Thoracic aorta (tissue), 2 donors: ENCODE results near the gene PARVB. TPM values are rescaled to one million over a fixed set of nuclear protein-coding genes. Genes with fewer than 3 reads are reported as not detected.

Experiments used
- ATAC-seq: fragments of 150-250 bp; one replicate; pipeline ENCODE4 v1.8.0; 2017; ENCODE audit warnings: low read depth; ENCODE audit not compliant: insufficient number of reproducible peaks, low FRiP score
- DNase-seq: peaks from one replicate; pipeline ENCODE4 v3.0.0-alpha.2; 2020; ENCODE audit warnings: low spot score
- H3K27ac ChIP-seq, 2 donors: fragments of 200-600 bp; sonication (generic); 1 replicate in 1 of 2; 2 replicates in 1 of 2; pipeline ENCODE4 v1.5.1; 2016; ENCODE audit warnings: mild to moderate bottlenecking in 2 of 2, moderate library complexity in 2 of 2
- H3K27me3 ChIP-seq: fragments of 200-600 bp; sonication (generic); replicated peaks from 2 replicates; pipeline ENCODE4 v1.6.0; 2016; ENCODE audit warnings: mild to moderate bottlenecking; ENCODE audit not compliant: insufficient read depth
- H3K36me3 ChIP-seq: fragments of 200-600 bp; sonication (generic); one replicate; pipeline ENCODE4 v1.5.1; 2016
- H3K4me1 ChIP-seq, 2 donors: fragments of 200-600 bp; sonication (generic); 1 replicate in 1 of 2; 2 replicates in 1 of 2; pipeline versions ENCODE4 v1.5.1 to v1.6.0; 2016; ENCODE audit warnings: low read depth in 2 of 2, mild to moderate bottlenecking in 1 of 2; ENCODE audit not compliant: control insufficient read depth in 1 of 2
- H3K4me3 ChIP-seq: fragments of 200-600 bp; sonication (generic); 2 replicates; pipeline ENCODE4 v1.5.1; 2016; ENCODE audit warnings: mild to moderate bottlenecking
- H3K9me3 ChIP-seq: fragments of 200-600 bp; sonication (generic); 2 replicates; pipeline ENCODE4 v1.5.1; 2016
- CTCF ChIP-seq: fragments of 200-600 bp; sonication (generic); IDR thresholded peaks from one replicate; pipeline ENCODE4 v1.5.1; 2019; ENCODE audit warnings: antibody characterized with exemption
- total RNA-seq, 2 donors: library from RNA; depleted of rRNA; stranded (reverse); fragments of >200 nt; gene quantifications; one replicate each; pipeline versions ENCODE4 v1.1.0 to v1.2.3, GENCODE V29; 2016

The PARVB gene
- total RNA-seq, 2 donors from 2014 or later: 15.3 to 17.2 TPM

DNA sequence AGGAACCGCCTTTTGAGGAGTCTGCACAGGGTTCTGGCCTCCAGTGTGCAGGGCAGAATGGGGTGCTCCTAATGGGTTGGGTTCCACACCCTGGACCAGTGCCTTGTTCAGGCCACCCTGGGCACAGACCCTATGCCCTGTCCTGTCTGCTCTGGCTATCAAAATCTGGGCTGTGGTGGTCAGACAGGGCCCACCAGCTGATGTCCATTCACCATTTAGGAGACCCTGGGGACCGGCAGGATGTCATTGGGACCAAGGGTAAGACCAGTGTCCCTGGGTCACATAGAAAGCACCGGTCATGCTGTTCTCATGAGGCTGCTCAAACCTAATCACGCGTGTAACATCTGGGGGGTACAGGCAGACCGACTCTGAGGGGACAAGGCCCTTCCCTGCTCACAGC is 194.0 kb downstream of the PARVB start:
- Histone ChIP-seq H3K36me3 (no peaks in the 10 kb centered on the region), H3K4me3 (no peak overlapping the region), H3K4me1 (peaks cover 0 to under 1% of the 10 kb centered on the region in 2 donors), H3K9me3 (no peaks in the 10 kb centered on the region), H3K27me3 (no peaks in the 10 kb centered on the region), H3K27ac (no peak overlapping the region)
- TF ChIP-seq CTCF: no peak
- DNase-seq (no peak), ATAC-seq (no peak)

DNA sequence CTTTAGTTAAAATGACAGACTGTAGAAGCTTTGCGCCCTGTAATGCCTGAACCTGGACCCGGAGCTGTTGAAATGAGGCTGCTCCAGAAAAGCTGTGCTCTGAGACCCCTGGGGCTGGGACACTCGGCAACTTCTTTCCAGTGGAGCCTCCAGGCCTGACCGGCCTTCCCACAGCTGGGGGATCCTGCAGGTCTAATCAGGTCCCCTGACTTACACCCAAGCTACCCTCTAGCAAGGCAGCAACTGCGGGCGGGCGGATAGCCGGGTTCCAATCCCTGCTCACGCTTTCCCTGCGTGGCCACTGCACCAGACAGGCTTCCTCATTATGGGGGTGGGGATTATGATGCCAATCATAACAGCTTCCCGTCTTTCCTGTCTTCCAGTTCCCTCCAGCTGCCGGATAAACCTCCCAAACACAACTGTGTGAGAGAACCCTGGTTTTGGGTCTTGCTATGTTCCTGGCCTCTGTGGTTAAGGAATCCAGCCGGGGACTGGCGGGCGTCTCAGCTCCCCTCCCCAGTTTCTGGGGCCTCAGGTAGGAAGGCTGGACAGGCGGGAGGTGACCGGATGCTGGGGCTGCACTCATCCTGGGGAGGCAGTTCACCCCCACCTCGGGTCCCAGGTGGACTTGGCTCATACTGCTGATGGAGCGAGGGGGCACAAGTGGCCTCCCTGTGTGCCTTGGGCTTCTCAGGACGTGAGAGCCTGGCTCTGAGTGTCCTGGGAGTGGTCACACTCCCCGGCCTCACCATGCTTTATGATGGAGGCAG is 195.2 kb downstream of the PARVB start:
- TF ChIP-seq CTCF: no peak

GRCh38 chr22:44220727-44221680 is 196.9 kb downstream of the PARVB start:
- Histone ChIP-seq H3K9me3 (no peaks in the 10 kb centered on the region), H3K4me3 (no peak overlapping the region), H3K27me3 (no peaks in the 10 kb centered on the region), H3K36me3 (no peaks in the 10 kb centered on the region), H3K4me1 (no peaks in the 10 kb centered on the region), H3K27ac (no peak overlapping the region)
- DNase-seq (no peak), ATAC-seq (no peak)
- TF ChIP-seq CTCF: no peak

More for the DNA sequence above, 195.2 kb downstream of the PARVB start:
- H3K4me3 ChIP-seq: no peak overlapping the region
- no peaks in the 10 kb centered on the region for H3K36me3 ChIP-seq
- DNase-seq (no peak), ATAC-seq (no peak)
- H3K27ac ChIP-seq: no peak overlapping the region
- no peaks in the 10 kb centered on the region for H3K27me3 ChIP-seq
- no peaks in the 10 kb centered on the region for H3K4me1 ChIP-seq
- no peaks in the 10 kb centered on the region for H3K9me3 ChIP-seq

- Histone ChIP-seq H3K27me3 (no peaks in the 10 kb centered on the region), H3K27ac (no peak overlapping the region), H3K4me3 (no peak overlapping the region), H3K4me1 (no peaks in the 10 kb centered on the region), H3K9me3 (no peaks in the 10 kb centered on the region), H3K36me3 (no peaks in the 10 kb centered on the region)
- ATAC-seq (no peak), DNase-seq (no peak)
- no peak for TF ChIP-seq CTCF
Observed at GRCh38 chr22:44221710-44222475, 197.8 kb downstream of the PARVB start.

Other genes with a start within 250 kb of the PARVB start
- gene EFCAB6, start 212.0 kb upstream of the PARVB start, total RNA-seq: 1 to 10 TPM; 2.2 to 2.5 TPM
- gene SULT4A1, start 161.8 kb upstream of the PARVB start, total RNA-seq: not detected
- gene PNPLA5, start 132.3 kb upstream of the PARVB start, total RNA-seq: not detected
- gene PNPLA3, start 100.5 kb upstream of the PARVB start, total RNA-seq: not detected
- 10 to 100 TPM; 22.6 to 28.1 TPM for gene SAMM50, start 68.9 kb upstream of the PARVB start, total RNA-seq
- 10 to 100 TPM; 34.9 to 71.3 TPM for gene PARVG, start 156.6 kb downstream of the PARVB start, total RNA-seq